ENCODE measurements around the gene B4GALT5.
"Not testable (repeated sequence)": the region's sequence is repeated elsewhere in the genome, so short reads cannot be mapped to it uniquely, and the experiment has no call there.

B4GALT5 gene

DNA sequence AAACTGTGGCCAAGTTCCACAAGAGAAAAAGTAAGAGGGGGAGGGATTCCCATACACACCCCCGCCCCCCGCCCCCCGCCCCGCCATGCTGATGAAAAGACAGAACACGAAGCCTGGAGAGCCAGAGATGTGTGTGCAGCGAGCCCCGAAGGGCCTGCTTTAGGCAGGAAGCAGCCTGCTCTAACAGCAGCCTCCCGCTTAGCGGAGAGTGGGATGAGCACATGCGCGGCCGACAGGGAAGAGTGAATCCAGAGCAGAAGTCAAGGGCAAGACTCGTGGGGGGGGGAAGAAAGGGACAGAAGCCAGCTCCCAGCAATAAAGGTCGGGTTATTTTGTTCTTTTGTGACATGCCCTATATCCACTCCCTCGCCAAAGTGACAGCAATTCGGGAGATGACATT, 78.5 kb downstream of the B4GALT5 start:
- no peak for DNase-seq (ENCODE audit: low read depth, low spot score)
- H3K27ac ChIP-seq: no peak overlapping the region

GRCh38 chr20:49634116-49634515, 79.6 kb downstream of the B4GALT5 start:
- H3K27ac ChIP-seq: no peak overlapping the region
- DNase-seq (ENCODE audit: low read depth, low spot score): no peak

- no peak for DNase-seq (ENCODE audit: low read depth, low spot score)
- H3K27ac ChIP-seq: no peak overlapping the region
These were observed 80.0 kb downstream of the B4GALT5 start for GRCh38 chr20:49633643-49634042.

GRCh38 chr20:49633023-49633422, 80.7 kb downstream of the B4GALT5 start:
- no peak overlapping the region for H3K27ac ChIP-seq
- DNase-seq (ENCODE audit: low read depth, low spot score): no peak

DNA sequence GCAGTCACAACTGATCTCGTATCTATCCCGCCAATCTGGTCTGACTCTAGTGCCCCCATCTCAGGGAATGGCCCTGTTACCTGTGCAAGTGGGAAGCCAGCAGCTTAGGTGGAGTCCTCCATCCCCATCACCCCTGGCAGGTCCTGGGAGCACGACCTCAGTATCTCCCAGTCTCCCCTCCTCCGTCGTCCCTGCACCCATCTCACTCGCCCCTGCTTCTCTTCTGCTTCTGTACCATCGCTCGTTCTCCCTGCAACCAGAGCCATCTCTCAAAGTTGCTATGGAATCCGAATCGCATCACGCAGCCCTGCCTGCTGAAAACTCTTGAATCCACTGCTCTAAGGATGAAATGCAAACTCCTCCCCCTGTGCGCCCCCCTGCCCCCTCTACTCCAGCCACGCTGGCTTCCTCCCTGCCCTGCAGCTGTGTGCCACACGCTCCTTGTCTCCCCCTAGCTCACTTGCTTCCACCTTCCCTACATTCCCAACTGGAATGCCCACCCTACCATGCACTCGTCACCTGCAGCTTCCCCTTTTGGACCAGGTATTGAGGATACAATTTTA, 81.7 kb downstream of the B4GALT5 start:
- no peak for DNase-seq (ENCODE audit: low read depth, low spot score)
- no peak overlapping the region for H3K27ac ChIP-seq

- DNase-seq (ENCODE audit: low read depth, low spot score): no peak
- H3K27ac ChIP-seq: no peak overlapping the region
These were observed 82.5 kb downstream of the B4GALT5 start for GRCh38 chr20:49631061-49631716.

GRCh38 chr20:49630396-49630951, 83.2 kb downstream of the B4GALT5 start:
- no peak for DNase-seq (ENCODE audit: low read depth, low spot score)
- no peak overlapping the region for H3K27ac ChIP-seq

DNA sequence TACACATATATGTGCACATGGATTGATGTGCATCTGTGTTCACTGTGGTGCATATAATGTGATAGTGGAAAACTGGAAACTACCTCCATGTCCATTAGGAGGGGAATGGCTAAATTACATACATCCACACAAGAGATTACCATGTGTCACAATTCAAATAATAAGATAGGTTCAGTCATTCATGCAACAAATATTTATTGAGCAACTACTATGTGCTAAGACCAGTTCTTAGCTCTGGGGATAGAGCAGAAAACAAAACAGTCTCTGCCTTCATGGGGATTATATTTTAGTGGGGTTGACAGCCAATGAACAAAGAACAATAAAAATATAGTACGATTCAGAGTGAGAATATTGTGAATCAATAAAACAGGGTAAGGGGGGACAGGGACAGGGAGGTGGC, 84.1 kb downstream of the B4GALT5 start:
- no peak for DNase-seq (ENCODE audit: low read depth, low spot score)
- H3K27ac ChIP-seq: no peak overlapping the region

- DNase-seq (ENCODE audit: low read depth, low spot score); H3K27ac ChIP-seq: not testable (repeated sequence)
These were observed 85.4 kb downstream of the B4GALT5 start for GRCh38 chr20:49628280-49628679.

- no peak overlapping the region for H3K27ac ChIP-seq
- DNase-seq (ENCODE audit: low read depth, low spot score): no peak
These were observed 86.3 kb downstream of the B4GALT5 start for GRCh38 chr20:49627329-49627761.

DNA sequence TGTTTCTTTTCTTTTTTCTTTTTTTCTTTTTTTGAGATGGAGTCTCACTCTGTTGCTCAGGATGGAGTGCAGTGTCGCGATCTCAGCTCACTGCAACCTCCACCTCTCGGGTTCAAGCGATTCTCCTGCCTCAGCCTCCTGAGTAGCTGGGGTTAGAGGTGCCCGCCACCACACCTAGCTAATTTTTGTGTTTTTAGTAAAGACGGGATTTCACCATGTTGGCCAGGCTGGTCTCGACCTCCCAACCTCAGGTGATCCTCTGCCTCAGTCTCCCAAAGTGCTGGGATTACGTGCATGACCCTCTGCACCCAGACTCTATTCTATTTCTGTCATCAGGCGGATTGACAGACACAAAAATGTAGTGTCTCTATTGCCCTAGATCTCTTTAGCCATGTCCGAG, 88.7 kb downstream of the B4GALT5 start:
- DNase-seq (ENCODE audit: low read depth, low spot score); H3K27ac ChIP-seq: not testable (repeated sequence)

DNA sequence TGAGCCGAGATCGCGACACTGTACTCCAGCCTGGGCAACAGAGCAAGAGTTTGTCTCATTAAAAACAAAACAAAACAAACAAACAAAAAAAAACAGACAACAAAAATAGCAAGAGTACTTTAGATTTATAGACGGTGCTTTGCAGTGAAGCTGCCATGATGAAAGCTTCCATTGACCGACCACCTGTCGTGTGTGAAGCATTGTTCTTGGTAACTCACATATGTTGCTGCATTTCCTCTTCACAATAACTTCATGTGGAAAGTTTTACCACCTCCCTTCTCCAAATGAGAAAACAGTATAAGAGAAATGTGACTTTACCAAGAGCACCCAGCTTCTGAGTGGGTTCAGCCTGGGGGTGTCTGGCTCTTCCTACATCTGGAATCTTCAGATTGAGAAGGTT, 89.4 kb downstream of the B4GALT5 start:
- H3K27ac ChIP-seq: no peak overlapping the region
- DNase-seq (ENCODE audit: low read depth, low spot score): no peak

GRCh38 chr20:49622243-49622642, 91.4 kb downstream of the B4GALT5 start:
- DNase-seq (ENCODE audit: low read depth, low spot score): no peak
- no peak overlapping the region for H3K27ac ChIP-seq

- no peak overlapping the region for H3K27ac ChIP-seq
- no peak for DNase-seq (ENCODE audit: low read depth, low spot score)
These were observed 93.1 kb downstream of the B4GALT5 start for GRCh38 chr20:49620364-49621240.

DNA sequence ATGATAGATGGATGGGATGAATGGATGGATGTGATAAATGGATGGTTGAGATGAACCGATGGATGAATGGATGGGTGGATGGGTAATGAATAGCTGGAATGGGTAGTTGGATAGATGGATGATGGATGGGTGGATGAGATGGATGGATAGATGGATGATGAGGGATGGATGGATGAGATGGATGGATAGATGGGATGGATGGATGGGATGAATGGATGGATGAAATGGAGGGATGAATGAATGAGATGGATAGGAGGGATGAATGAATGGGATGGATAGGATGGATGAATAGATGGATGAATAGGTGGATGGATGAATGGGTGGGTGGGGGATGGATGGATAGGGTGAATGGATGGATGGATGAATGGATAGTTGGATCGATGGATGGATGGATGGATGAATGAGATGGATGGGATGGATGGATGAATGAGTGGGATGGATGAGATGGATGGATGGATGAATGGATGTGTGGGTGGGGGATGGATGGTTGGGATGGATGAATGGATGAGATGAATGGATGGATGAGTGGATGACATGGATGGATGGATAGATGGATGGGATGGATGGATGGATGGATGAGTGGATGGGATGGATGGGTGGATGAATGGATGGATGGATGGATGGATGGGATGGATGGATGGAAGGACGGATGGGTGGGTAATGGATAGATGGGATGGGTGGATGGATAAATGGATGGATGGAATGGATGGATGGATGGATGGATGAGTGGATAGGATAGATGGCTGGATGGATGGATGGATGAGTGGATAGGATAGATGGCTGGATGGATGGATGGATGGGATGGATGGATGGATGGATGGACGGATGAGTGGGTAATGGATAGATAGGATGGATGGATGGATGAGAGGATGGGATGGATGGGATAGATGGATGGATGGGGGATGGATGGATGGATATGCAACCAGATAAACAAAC, 94.3 kb downstream of the B4GALT5 start:
- no peak overlapping the region for H3K27ac ChIP-seq

DNA sequence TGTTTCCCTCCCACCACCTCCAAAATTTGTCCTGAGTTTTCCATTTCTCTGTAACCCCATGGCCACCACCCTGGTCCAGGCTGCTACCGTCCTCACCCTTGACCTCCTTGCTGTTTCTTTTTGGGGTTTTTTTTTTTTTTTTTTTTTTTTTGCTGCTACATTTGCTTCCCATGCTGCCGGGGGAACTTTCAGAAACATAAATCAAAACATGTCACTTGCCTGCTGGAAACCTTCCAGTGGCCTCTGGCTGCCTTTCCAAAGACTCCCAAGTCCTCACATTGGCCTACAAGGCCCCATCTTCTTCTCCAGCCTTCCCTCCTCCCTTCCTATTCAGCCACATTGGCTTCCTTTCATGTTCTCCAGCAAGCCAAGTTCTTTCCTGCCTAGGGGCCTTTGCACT, 95.4 kb downstream of the B4GALT5 start:
- DNase-seq (ENCODE audit: low read depth, low spot score): no peak
- no peak overlapping the region for H3K27ac ChIP-seq

More for the DNA sequence above, 94.3 kb downstream of the B4GALT5 start:
- DNase-seq (ENCODE audit: low read depth, low spot score): no peak

GRCh38 chr20:49617394-49617793, 96.3 kb downstream of the B4GALT5 start:
- DNase-seq (ENCODE audit: low read depth, low spot score); H3K27ac ChIP-seq: not testable (repeated sequence)

DNA sequence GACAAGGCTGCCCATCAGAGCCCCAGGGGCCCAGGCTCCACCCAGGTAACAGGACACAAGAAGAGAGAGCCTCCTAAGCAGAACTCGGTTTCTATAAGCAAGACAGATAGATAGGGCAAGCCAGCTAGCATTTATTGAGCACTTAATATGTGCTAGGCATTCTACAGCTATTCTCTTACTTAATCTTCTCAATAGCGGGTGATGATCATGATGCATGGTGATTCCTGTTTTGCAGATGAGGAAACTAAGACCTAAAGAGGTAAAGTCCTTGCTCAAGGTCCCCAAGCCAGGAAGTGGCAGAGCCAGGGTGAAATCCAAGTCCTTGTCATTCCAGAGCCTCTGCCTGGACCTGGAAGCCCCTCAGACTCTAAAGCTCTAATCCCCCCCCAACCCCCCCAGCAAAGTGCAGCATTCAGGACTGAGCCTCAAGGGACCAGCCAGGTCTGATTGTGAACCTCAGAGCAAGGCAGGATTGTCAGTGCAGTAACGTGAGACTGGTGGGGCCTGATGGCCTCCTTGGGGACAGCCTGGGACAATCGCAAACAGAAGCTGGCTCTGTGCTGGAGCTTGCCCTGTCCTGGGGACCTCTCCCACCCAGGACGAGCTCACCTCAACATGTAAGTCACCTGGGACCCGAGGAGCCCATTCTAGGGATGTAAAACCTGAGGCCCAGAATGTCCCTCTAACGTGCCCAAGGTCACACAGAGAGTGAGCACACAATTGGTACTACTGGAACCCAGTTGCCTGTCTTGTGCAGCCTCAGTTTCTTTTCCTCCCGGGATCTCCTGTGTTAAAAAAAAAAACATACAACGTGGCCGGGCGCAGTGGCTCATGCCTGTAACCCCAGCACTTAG, 97.3 kb downstream of the B4GALT5 start:
- no peak for DNase-seq (ENCODE audit: low read depth, low spot score)
- no peak overlapping the region for H3K27ac ChIP-seq

Data from epithelial cell of prostate (primary cell).